GM12872 (cell line): ENCODE results near the gene DSN1.

ENCODE experiments used
- CTCF ChIP-seq: IDR thresholded peaks from 3 replicates; pipeline ENCODE4 v1.5.1; 2011; ENCODE audit warnings: low read depth, mild to moderate bottlenecking, low read length, moderate library complexity; ENCODE audit not compliant: insufficient read depth

The DSN1 gene

GRCh38 chr20:36717657-36718056, 55.9 kb downstream of the DSN1 start:
- TF ChIP-seq CTCF: peak; percentile 47; the same call in 2 of the 3 replicates

GRCh38 chr20:36717021-36717420, 56.5 kb downstream of the DSN1 start:
- no peak for TF ChIP-seq CTCF

GRCh38 chr20:36712775-36713174, 60.8 kb downstream of the DSN1 start:
- no peak for TF ChIP-seq CTCF

GRCh38 chr20:36709126-36709525, 64.4 kb downstream of the DSN1 start:
- no peak for TF ChIP-seq CTCF

- no peak for TF ChIP-seq CTCF
Observed at GRCh38 chr20:36703530-36703929, 70.0 kb downstream of the DSN1 start.
